HepG2 (cell line): ENCODE results near the gene RELL2. TPM values are rescaled to one million over a fixed set of nuclear protein-coding genes. Genes with fewer than 3 reads are reported as not detected.

ENCODE experiments used
- ATAC-seq: fragments of 200-7000 bp; cut with Tn5 transposase; 3 replicates; pipeline ENCODE4 v1.9.1; 2020; ENCODE audit warnings: mild to moderate bottlenecking, moderate library complexity
- BruUV-seq: library from RNA; stranded (reverse); fragments of 400-500 nt; replicated peaks from 2 replicates; lab custom pipeline; 2021; lab: Mats Ljungman, UMichigan
- CTCF ChIA-PET: fragments of 300-600 bp; formaldehyde crosslinking; extraction: SDS; loops from one replicate; lab custom pipeline; 2021; ENCODE audit warnings: low total read pairs, inconsistent platforms, low intra/inter-chr PET ratio; lab: Yijun Ruan, JAX
- POLR2A ChIA-PET: fragments of 350-600 bp; sonication (Branson Sonifier 250); formaldehyde crosslinking; loops from one replicate; lab custom pipeline; 2020; ENCODE audit warnings: antibody characterized with exemption, inconsistent platforms; lab: Yijun Ruan, JAX
- DNase-seq: peaks from one replicate; pipeline ENCODE4 v3.0.0-alpha.2; 2015; ENCODE audit warnings: low spot score
- FAIRE-seq: peaks from 3 replicates; lab custom pipeline; 2011; peaks lifted over from hg19 to GRCh38; lab: Jason Lieb, UNC
- H2AFZ ChIP-seq: one replicate; pipeline ENCODE4 v1.6.1; 2011; ENCODE audit warnings: low read length, inconsistent platforms
- H3K27ac ChIP-seq: fragments of 300-600 bp; 3 replicates; pipeline ENCODE4 v1.8.0; 2011; ENCODE audit warnings: mixed run types, mild to moderate bottlenecking, mixed read lengths, low read length, inconsistent platforms; ENCODE audit not compliant: insufficient read depth; ENCODE audit errors: extremely low read length
- H3K27me3 ChIP-seq, 2 experiments: fragments of 200-600 bp in 1 of 2; 2 replicates in 1 of 2; 3 replicates in 1 of 2; pipeline versions ENCODE4 v1.6.0 to v1.8.0; 2011; ENCODE audit warnings: low read length in 2 of 2, mild to moderate bottlenecking in 2 of 2, moderate library complexity in 2 of 2, inconsistent platforms in 1 of 2; ENCODE audit not compliant: insufficient read depth in 2 of 2, control insufficient read depth in 1 of 2
- H3K36me3 ChIP-seq, 2 experiments: fragments of 200-600 bp in 1 of 2; replicated peaks in 1 of 2; 2 replicates in 1 of 2; 3 replicates in 1 of 2; pipeline versions ENCODE4 v1.5.1 to v1.8.0; 2011; ENCODE audit warnings: low read length in 2 of 2, inconsistent platforms in 1 of 2; ENCODE audit not compliant: insufficient read depth in 2 of 2, control insufficient read depth in 1 of 2
- H3K4me1 ChIP-seq: 2 replicates; pipeline ENCODE4 v1.5.1; 2012; ENCODE audit warnings: low read length, inconsistent platforms; ENCODE audit not compliant: insufficient read depth
- H3K4me2 ChIP-seq: 2 replicates; pipeline ENCODE4 v1.6.0; 2011; ENCODE audit warnings: low read depth, low read length, inconsistent platforms
- H3K4me3 ChIP-seq, 3 experiments: fragments of 200-600 bp in 1 of 3; sonication (generic), shearing (Covaris generic) in 1 of 3; replicated peaks in 1 of 3; 2 replicates each; pipeline ENCODE4 v1.5.1; 2011 to 2016; ENCODE audit warnings: low read length in 3 of 3, inconsistent platforms in 2 of 3, low read depth in 2 of 3, mild to moderate bottlenecking in 2 of 3, control low read depth in 1 of 3, mixed read lengths in 1 of 3; ENCODE audit not compliant: insufficient read depth in 1 of 3
- H3K79me2 ChIP-seq: one replicate; pipeline ENCODE4 v1.6.1; 2011; ENCODE audit warnings: low read length, inconsistent platforms; ENCODE audit not compliant: insufficient read depth
- H3K9ac ChIP-seq: 2 replicates; pipeline ENCODE4 v1.6.0; 2011; ENCODE audit warnings: mild to moderate bottlenecking, low read depth, low read length, inconsistent platforms; ENCODE audit not compliant: insufficient read depth
- H3K9me3 ChIP-seq: 2 replicates; pipeline ENCODE4 v1.5.1; 2012; ENCODE audit warnings: mild to moderate bottlenecking, low read length
- H4K20me1 ChIP-seq: 2 replicates; pipeline ENCODE4 v1.6.0; 2011; ENCODE audit warnings: inconsistent platforms, mild to moderate bottlenecking, low read length, moderate library complexity; ENCODE audit not compliant: insufficient read depth
- EZH2 ChIP-seq: conservative IDR thresholded peaks from 2 replicates; pipeline ENCODE4 v1.6.1; 2012; ENCODE audit warnings: mild to moderate bottlenecking, low read depth, low read length, moderate library complexity
- MAZ ChIP-seq, 2 experiments: sonication (generic) in 1 of 2; formaldehyde crosslinking in 1 of 2; IDR thresholded peaks; 2 replicates each; pipeline versions ENCODE4 v1.5.0 to v1.6.1; 2012 to 2020; ENCODE audit warnings: low read depth in 2 of 2, mild to moderate bottlenecking in 2 of 2, borderline replicate concordance in 1 of 2, improper control_type of control experiment in 1 of 2, low read length in 1 of 2, missing genetic modification reagents in 1 of 2, moderate library complexity in 1 of 2
- THAP9 ChIP-seq: sonication (generic); formaldehyde crosslinking; IDR thresholded peaks from 2 replicates; pipeline ENCODE4; 2020; ENCODE audit warnings: missing genetic modification reagents, mild to moderate bottlenecking, borderline replicate concordance
- ZNF121 ChIP-seq: sonication (generic); formaldehyde crosslinking; IDR thresholded peaks from 2 replicates; pipeline ENCODE4 v1.5.0; 2020; ENCODE audit warnings: mild to moderate bottlenecking, missing genetic modification reagents
- ZNF263 ChIP-seq: sonication (generic); formaldehyde crosslinking; IDR thresholded peaks from 2 replicates; pipeline ENCODE4 v1.4.0; 2020; ENCODE audit warnings: missing genetic modification reagents
- ZNF770 ChIP-seq: sonication (generic); formaldehyde crosslinking; IDR thresholded peaks from 2 replicates; pipeline ENCODE4 v1.5.0; 2020; ENCODE audit warnings: mild to moderate bottlenecking, missing genetic modification reagents
- WGBS: methylation state at CpG from one replicate; pipeline ENCODE4 v1.1.6; 2017; ENCODE audit warnings: low lambda C conversion rate; 5-methylcytosine and 5-hydroxymethylcytosine counted together
- in situ Hi-C: cut with HindIII; loops from 2 replicates; pipeline ENCODE4 v1.10.0; 2017; ENCODE audit warnings: low pct_unique_long_range_greater_than_20kb; ENCODE audit not compliant: extremely low pct_ligation_motif_present
- intact Hi-C: fragments of 100-400 bp; cut with micrococcal nuclease; formaldehyde crosslinking; loops from one replicate; pipeline ENCODE4 v1.10.0; 2022; ENCODE audit not compliant: unreplicated experiment
- polyA plus RNA-seq, 8 experiments: library from polyadenylated mRNA; depleted of rRNA in 3 of 8; stranded (reverse) in 7 of 8; unstranded in 1 of 8; fragments of >200 nt; fragmentation: Illumina TruSeq in 4 of 8; extraction: Trizol in 4 of 8; gene quantifications; 2 replicates each; pipeline versions ENCODE4 v1.2.1 to v1.2.3, GENCODE V29; 2011 to 2016; ENCODE audit warnings: low read depth in 4 of 8, missing spikeins in 1 of 8, mixed read lengths in 1 of 8; ENCODE audit not compliant: insufficient read depth in 1 of 8
- total RNA-seq, 5 experiments: library from RNA; depleted of rRNA; stranded (reverse); fragments of >200 nt; fragmentation: Illumina TruSeq; extraction: Trizol; gene quantifications; 2 replicates each; pipeline ENCODE4 v1.2.3, GENCODE V29; 2016; ENCODE audit warnings: low read depth in 1 of 5

RELL2 gene
- total and polyA plus RNA-seq, 2 of the 13 experiments (the other 11 are each of a cell fraction or from before 2014, with no cell fraction given): 6.4 to 8.3 TPM

- 72% methylated on average over 2 of the region's 2 CpGs for WGBS
- intact Hi-C loops (loop anchor here (1.0 kb wide), 1 partner anchor 11 kb away; no protein-coding TSS in a partner anchor), in situ Hi-C loops (no loop called here)
- ChIA-PET POLR2A (interaction anchor here (0.7 to 3.9 kb wide), 4 partner anchors 9 to 29 kb away, joined by 3 to 14 read pairs (median 7); partner anchors contain the start of genes DIAPH1, HDAC3 and RELL2), CTCF (no interaction called here)
- Histone ChIP-seq H3K4me3 (peak overlapping the region in 2 of 3 experiments; percentile 43 to 49; a peak in 2 of 6 replicates), H3K79me2 (peaks cover 92% of the 10 kb centered on the region), H4K20me1 (no peaks in the 10 kb centered on the region; the same call in 1 of the 2 replicates), H3K4me1 (peaks cover 86% of the 10 kb centered on the region), H3K9ac (peak overlapping the region; percentile 51), H3K4me2 (peak overlapping the region; percentile 81), H3K36me3 (0 out of 5 replicates have a peak, but pooled peaks cover 0 to under 1% of the 10 kb centered on the region in 2 experiments), H2AFZ (no peak overlapping the region), H3K9me3 (no peaks in the 10 kb centered on the region), H3K27ac (peak overlapping the region; percentile 78), H3K27me3 (no peaks in the 10 kb centered on the region)
- TF ChIP-seq ZNF121 (peak; percentile 59; the same call in 1 of the 2 replicates), ZNF770 (peak; percentile 78; the same call in 1 of the 2 replicates), THAP9 (CRISPR knock-in tag) (no peak), EZH2 (no peak), ZNF263 (peak; percentile 66; the same call in 1 of the 2 replicates), MAZ (IDR thresholded peaks at IDR 0.05; ENCODE audit: borderline replicate concordance, low read depth, low read length) (no peak), MAZ (CRISPR knock-in tag; IDR thresholded peaks at IDR 0.05; ENCODE audit: low read depth) (no peak)
- FAIRE-seq (no peak), ATAC-seq (peak; percentile 46), DNase-seq (no peak)
- no TSS peak for BruUV-seq
These were observed 28.8 kb upstream of the RELL2 start for GRCh38 chr5:141608046-141608445.
